ENCODE results near the gene FZR1.
"Not testable (repeated sequence)": the region's sequence is repeated elsewhere in the genome, so short reads cannot be mapped to it uniquely, and the experiment has no call there.

Gene FZR1

DNA sequence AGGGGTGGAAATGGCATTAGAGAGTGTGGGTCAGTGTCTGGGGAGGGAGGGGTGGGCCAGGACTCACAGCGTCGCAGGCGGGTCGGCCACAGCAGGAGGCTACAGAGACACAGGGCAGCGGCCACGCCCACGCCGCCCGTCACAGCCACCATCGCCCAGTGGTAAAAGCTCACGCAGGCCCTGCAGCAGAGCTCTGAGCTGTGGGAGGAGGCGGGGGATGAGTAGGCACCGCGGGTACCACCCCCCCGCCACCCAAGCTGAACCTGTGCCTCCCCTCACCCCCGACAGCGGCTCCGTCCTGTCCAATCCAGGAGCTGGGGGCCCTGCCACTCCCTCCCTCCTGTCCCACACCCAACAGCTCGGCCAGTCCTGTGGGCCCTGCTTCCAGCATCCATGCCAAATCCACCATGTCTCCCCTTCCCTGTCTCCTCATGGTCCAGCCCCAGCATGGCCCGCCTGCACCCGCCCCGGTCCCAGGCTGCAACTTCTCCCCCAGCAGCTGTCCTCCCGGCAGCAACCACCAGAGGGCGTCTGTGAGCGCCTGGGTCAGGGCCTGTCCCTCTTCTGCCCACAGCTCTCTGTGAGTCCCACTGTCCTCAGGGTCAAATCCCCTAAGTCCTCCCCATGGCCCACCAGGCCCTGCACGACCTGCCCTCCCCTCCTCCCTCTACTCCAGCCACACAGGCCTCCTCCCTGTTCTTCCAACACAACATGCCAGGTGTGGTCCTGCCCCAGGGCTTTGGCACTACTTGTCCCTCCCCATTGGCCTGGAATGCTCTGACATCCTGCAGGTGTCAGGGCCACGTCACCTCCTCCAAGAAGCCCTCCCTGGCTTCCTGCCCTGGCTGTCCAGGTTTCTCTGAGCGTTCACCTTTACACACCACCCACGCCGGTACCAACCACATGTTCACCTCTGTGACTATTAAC, 38.9 kb downstream of the FZR1 start:
- peak; percentile 48 for DNase-seq (ENCODE audit: low spot score)

DNA sequence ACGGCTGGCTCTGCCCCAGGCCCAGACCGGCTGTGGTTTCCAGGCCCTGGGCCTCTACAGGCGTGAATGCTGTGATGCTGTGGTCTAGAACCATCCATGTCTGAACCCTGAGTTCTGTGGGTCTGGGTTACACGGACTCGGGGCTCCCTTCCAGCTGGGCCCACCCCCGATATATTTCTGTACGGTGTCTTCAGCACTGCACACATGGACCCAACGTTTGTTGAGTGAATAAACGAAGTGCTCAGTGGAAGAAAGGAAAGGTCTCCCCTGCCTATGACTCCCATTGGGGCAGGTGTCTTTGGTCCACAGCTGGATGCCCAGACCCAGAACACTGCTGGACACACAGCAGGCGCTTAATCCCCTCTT, 39.5 kb downstream of the FZR1 start:
- DNase-seq (ENCODE audit: low spot score) = no peak

DNA sequence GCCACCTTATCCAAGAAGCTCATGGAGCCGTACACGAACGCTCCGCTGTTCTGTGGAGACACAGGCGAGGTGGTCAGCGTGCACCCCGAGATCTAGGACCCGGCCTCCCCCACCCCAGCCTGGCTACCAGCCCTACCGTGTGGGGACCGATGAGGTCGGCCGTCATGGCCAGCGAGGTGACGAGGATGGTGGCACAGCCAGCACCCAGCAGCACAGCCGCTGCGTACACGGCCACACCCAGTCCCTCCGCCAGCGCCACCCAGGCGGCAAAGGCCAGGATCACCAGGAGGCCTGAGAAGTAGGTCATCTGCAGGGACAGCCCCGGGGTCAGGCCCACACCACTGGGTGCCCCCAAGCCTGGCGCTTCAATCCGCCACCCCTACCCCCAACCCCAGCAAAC, 40.0 kb downstream of the FZR1 start:
- no peak for DNase-seq (ENCODE audit: low spot score)

DNA sequence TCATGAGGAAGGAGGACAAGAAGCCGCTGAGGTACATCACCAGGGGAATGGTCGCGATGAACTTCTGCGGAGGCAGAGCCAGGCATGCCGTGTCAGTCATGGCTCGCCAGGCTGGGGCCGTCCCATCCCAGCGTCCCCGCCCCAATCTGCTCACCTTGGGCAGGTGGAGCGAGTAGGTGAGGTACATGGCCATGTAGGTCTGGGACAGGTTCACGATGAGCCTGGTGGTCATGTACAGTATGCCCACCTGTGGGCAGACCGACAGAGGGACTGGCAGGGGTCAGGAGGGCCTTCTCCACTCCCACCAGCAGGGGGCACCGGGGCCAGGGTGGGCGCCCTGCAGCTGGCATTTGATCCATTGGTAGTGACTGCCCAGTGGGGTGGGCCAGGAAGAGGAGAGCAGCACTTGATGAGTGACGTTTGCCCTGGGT, 41.2 kb downstream of the FZR1 start:
- DNase-seq (ENCODE audit: low spot score) = no peak

- DNase-seq (ENCODE audit: low spot score) = no peak
Observed at GRCh38 chr19:3547767-3548282, 41.7 kb downstream of the FZR1 start.

- DNase-seq (ENCODE audit: low spot score) = no peak
Observed at GRCh38 chr19:3548606-3549005, 42.5 kb downstream of the FZR1 start.

DNA sequence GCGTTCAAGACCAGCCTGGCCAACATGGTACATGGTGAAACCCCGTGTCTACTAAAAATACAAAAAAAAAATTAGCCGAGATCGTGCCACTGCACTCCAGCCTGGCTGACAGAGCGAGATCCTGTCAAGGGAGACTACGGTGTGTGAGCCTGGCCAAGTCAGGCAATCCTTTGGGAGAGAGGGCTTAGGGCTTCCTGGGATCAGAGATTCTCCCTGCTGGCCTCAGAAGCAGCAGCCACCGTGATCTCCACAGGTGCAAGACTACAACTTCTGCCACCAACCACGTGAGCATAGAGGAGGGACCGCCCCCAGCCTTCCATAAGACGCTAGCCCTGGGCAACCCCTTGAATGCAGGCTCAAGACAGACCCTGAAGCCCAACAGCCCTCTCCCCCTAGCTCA, 43.7 kb downstream of the FZR1 start:
- DNase-seq (ENCODE audit: low spot score) = no peak

DNA sequence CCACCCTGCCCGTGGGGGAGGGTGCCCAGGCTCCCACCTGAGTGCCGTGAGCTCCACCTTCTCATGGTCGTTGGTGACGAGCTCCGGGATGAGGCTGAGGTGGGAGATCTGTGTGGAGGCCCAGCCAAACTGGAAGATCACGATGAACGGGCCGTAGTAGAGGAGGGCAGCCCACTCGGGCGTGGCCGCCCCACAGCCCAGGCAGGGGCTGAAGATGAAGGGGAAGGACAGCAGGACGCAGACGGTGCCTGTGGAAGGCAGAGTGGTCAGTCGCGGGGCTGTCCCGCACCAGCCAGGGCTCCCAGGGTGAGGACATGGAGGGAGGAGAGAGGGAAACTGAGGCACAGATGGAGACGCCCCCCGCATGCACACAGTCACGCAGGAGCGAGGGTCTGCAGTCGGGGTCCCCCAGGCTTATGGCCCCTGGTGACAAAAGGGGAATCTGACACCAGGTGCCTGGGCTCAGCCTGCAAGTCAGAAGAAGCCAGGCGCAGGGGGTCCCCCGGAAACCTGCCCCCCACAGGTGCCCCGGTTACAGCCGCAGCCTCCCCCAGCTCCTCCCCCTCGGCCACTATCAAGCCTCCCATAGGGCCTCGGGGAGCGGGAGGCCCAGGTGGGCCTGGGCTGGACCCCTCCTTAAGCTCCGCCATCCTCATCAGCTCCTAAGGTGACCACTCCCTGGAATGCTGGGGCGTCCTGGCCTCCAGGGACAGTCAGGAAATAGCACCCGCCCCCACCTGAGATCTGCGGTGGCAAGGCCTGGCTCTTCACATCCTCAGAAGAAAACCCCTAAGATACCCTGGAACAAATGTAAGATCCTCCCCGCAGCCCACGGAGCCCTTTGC, 45.1 kb downstream of the FZR1 start:
- DNase-seq (ENCODE audit: low spot score) = no peak

- DNase-seq (ENCODE audit: low spot score) = no peak
Observed at GRCh38 chr19:3551792-3552095, 45.6 kb downstream of the FZR1 start.

- no peak for DNase-seq (ENCODE audit: low spot score)
Observed at GRCh38 chr19:3554254-3555083, 48.4 kb downstream of the FZR1 start.

GRCh38 chr19:3555653-3556422, 49.7 kb downstream of the FZR1 start:
- DNase-seq (ENCODE audit: low spot score) = no peak

DNA sequence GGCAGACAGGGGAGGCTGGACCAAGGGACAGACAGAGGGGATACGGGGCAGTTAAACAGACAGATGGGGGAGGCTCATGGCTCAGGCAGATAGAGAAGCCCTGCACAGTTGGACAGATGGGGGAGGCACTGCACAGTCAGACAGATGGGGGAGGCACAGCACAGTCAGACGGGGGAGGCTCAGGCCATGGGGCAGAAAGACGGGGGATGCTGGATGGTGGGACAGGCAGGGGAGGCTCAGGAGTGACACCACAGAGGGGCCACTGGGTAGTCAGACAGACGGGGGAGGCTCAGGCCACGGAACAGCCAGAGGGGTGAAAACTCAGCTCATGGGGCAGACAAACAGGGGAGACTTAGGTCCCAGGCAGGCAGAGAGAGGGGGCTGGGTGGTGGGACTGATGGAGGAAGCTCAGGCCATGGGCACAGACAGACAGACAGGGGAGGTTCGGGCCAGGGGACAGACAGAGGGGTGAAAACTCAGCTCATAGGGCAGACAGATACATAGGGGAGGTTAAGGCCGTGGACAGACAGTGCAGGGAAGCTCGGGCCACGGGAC, 50.4 kb downstream of the FZR1 start:
- no peak for DNase-seq (ENCODE audit: low spot score)

- no peak for DNase-seq (ENCODE audit: low spot score)
Observed at GRCh38 chr19:3556978-3557460, 50.9 kb downstream of the FZR1 start.

DNA sequence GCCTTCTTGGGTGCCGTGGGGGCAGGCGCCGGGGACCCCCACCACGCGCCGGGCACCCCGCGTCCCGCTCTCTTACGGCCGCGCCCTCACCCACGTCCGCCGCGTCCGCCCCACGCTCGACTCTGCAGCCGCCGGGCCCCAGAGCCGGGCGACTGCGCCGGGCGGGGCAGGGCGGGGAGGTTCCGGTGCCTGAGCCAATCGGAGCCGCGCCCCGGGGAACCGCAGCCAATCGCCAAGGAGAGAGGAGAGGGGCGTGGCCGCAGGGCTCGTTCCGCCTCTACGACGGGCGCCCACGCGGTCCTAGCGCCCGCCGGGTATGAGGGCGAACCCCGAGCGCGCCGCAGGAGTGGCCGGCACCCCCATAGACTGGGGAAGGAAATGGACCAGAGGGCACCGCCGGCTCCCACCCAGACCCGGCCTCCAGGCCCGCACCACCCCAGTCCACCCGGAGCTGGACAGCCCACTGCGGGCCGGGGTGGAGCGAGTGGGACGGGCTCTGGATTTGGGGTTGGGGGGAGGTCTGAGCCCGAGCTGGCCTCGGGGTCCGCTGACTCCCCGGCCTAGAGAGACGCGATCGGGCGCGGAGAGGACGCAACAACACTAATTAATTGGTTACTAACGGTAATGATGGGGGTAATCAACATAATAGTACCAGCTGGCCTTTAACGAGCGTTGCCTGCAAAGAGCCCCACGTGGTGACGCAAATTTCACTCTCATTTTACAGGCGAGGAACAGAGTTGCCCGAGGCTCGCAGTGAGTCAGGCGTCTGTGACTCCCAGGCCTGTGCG, 51.5 kb downstream of the FZR1 start, which contains the start of gene MFSD12:
MFSD12 (minus strand) TSS at position 126 of the 788 bp plus-strand sequence. CDS start 183 bp downstream, outside the sequence.
- peak; percentile 87 for DNase-seq (ENCODE audit: low spot score)

- no peak for DNase-seq (ENCODE audit: low spot score)
Observed at GRCh38 chr19:3563709-3564524, 57.8 kb downstream of the FZR1 start.

DNA sequence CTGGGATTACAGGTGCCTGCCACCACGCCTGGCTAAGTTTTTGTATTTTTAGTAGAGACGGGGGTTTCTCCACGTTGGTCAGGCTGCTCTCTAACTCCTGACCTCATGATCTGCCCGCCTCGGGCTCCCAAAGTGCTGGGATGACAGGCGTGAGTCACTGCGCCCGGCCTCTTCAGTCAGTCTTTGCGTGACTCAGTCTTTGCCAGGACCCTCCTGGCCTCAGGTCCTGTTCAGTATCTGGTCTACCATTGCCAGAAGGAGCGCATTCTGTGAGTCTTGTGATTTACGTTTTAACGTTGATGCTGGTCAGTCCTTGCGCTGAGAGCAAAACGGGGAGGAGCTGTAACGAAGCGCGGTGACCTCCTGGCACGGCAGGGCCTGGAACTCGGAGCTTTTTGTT, 59.0 kb downstream of the FZR1 start:
- DNase-seq (ENCODE audit: low spot score) = no peak

DNA sequence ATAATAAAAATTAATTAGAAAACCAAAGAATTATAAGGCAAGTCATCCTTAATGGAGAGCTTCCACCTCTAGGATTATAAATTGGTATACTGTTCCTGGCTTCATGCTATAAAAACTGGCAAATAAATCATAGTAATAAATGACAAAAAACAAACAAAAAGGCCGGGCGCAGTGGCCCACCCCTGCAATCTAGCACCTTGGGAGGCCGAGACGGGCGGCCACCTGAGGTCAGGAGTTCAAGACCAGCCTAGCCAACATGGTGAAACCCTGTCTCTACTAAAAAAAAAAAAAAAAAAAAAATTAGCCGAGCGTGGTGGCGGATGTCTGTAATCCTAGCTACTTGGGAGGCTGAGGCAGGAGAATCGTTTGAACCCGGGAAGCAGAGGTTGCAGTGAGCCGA, 63.9 kb downstream of the FZR1 start:
- not testable (repeated sequence) for DNase-seq (ENCODE audit: low spot score)

- DNase-seq (ENCODE audit: low spot score) = no peak
Observed at GRCh38 chr19:3570606-3571011, 64.5 kb downstream of the FZR1 start.

All from SK-N-DZ (cell line).